Right cardiac atrium (tissue), 5 donors: ENCODE data around the gene RHOT2. TPM values are rescaled to one million over a fixed set of nuclear protein-coding genes. Genes with fewer than 3 reads are reported as not detected.
A peak's percentile ranks its signal among the peaks of the same experiment; 100 is the strongest.

Experiments
- ATAC-seq, 2 donors: fragments of 200-7000 bp; cut with Tn5 transposase; one replicate each; pipeline versions ENCODE4 v1.8.0 to v1.9.1; 2020; ENCODE audit warnings: moderate library complexity in 2 of 2, mild to moderate bottlenecking in 1 of 2
- DNase-seq, 3 donors: peaks; one replicate each; pipeline ENCODE4 v3.0.0-alpha.2; 2020
- H3K27ac ChIP-seq: one replicate; pipeline ENCODE4 v1.5.1; 2013; ENCODE audit warnings: mild to moderate bottlenecking, low read length, control low read depth, moderate library complexity
- H3K27me3 ChIP-seq: one replicate; pipeline ENCODE4 v1.6.1; 2013; ENCODE audit not compliant: control insufficient read depth, insufficient read depth
- H3K4me1 ChIP-seq: one replicate; pipeline ENCODE4 v1.6.1; 2013; ENCODE audit warnings: low read length; ENCODE audit not compliant: control insufficient read depth, insufficient read depth
- H3K4me3 ChIP-seq: one replicate; pipeline ENCODE4 v1.5.1; 2013; ENCODE audit warnings: low read length, control low read depth
- H3K9me3 ChIP-seq: one replicate; pipeline ENCODE4 v1.6.1; 2013; ENCODE audit warnings: low read length; ENCODE audit not compliant: control insufficient read depth
- WGBS: extraction: QIAGEN DNeasy Blood & Tissue Kit; methylation state at CpG from one replicate; pipeline ENCODE4 v1.1.7; 2013; 5-methylcytosine and 5-hydroxymethylcytosine counted together
- intact Hi-C, 4 donors: fragments of 100-400 bp; cut with DNase I; formaldehyde crosslinking; loops; one replicate each; pipeline versions ENCODE4 v1.11.0 to v1.14.0; 2022 to 2023
- polyA plus RNA-seq: library from polyadenylated mRNA; stranded (reverse); fragments of 200-250 nt; gene quantifications from one replicate; pipeline ENCODE4 v1.2.3, GENCODE V29; 2013
- total RNA-seq, 4 donors: library from RNA; stranded (reverse); fragmentation: NEBNext Ultra II Directional; extraction: Animal tissue kit (Norgen Biotek cat#: 25700); gene quantifications; one replicate each; pipeline ENCODE4 v1.2.1, GENCODE V29; 2021
- donor health status: healthy with polysubstance abuse.
- donor health status: DM: no; HTN: yes; CAD: no.
- donor health status: DM: no; HTN: no; CAD: no.
- donor health status: DM: no; HTN: yes; CAD: no; lungs with severe emphysema.
- donor health status: DM: yes; HTN: yes; CAD: no.

The RHOT2 gene
- total and polyA plus RNA-seq, 5 donors: 84.3 to 104 (median 92.1) TPM

DNA sequence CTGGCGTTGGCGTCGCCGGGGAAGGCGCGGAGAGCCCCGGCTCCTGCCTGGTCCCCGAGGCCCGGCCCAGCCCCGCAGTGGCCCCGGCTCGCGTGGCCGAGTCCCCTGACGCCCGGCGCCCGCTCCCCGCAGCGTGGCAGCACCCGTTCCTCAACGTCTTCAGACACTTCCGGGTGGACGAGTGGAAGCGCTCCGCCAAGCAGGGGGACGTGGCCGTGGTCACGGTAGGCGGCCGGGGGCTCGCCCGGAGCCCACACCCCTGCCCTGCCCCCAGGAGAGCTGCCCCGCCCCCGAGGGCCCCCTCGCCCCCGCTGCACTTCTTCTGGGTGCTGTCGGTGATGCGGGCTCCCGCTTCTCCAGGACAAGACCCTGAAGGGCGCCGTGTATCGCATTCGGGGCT lies 18.3 kb upstream of the RHOT2 start:
- ATAC-seq (no peak), DNase-seq (no peak)
- peaks cover 3% of the 10 kb centered on the region for H3K4me1 ChIP-seq
- H3K9me3 ChIP-seq: no peaks in the 10 kb centered on the region
- no peak overlapping the region for H3K27ac ChIP-seq
- intact Hi-C loops: no loop called here
- H3K4me3 ChIP-seq: peak overlapping the region; percentile 51
- no peaks in the 10 kb centered on the region for H3K27me3 ChIP-seq
- 3% methylated on average over 44 of the region's 44 CpGs for WGBS

GRCh38 chr16:651844-652243 lies 16.1 kb upstream of the RHOT2 start:
- Histone ChIP-seq H3K4me3 (no peak overlapping the region), H3K4me1 (peaks cover 3% of the 10 kb centered on the region), H3K27me3 (no peaks in the 10 kb centered on the region), H3K27ac (no peak overlapping the region), H3K9me3 (no peaks in the 10 kb centered on the region)
- intact Hi-C loops: no loop called here
- no peak for DNase-seq
- no peak for ATAC-seq
- 89% methylated on average over 22 of the region's 22 CpGs for WGBS

DNA sequence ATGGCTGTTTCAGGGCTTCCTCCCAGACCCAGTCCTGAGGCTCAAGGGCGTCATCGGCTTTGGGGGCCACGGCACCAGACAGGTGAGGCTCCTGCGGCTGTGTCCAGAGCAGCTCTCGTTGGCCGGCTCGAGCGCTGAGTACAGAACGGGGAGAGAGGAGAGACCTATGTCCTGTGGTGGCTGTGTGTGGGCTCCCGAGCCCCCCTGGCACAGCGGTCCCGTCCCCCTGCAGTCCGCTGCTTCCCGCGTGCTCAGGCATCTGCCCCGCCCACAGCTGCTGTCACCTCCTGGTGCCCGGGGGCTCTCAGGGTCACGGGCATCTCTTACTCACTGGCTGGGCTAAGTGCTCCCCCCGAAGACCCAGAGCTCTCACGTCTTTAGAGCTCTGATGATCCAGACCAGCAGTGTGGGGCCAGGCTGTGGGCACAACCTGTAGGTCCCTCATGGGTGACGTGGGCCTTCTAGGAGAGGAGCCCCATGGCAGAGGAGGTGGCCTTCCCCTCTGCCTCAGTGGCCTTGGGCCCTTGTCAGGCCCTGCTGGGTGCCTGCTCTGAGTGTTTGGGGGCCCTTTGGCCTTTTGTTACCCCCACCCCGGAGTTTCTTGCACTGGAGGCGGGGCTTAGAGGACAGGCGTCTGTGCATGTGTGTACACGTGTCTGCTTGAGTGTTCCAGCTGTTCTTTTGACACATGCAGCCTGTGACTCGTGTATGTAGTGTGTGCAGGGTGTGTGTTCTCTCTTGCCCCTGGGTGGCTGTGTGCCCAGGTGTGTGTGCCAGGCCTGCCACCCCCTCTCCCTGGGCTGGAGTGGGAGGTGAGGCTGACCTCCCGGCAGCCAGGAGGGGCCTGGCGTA lies 15.3 kb upstream of the RHOT2 start:
- Histone ChIP-seq H3K27me3 (no peaks in the 10 kb centered on the region), H3K27ac (no peak overlapping the region), H3K4me3 (no peak overlapping the region), H3K9me3 (no peaks in the 10 kb centered on the region), H3K4me1 (peaks cover 3% of the 10 kb centered on the region)
- DNase-seq (no peak), ATAC-seq (no peak)
- intact Hi-C loops: no loop called here
- 85% methylated on average over 28 of the region's 28 CpGs for WGBS

GRCh38 chr16:654034-654433 lies 13.9 kb upstream of the RHOT2 start:
- no peak for DNase-seq
- 91% methylated on average over 12 of the region's 12 CpGs for WGBS
- no peak overlapping the region for H3K4me3 ChIP-seq
- intact Hi-C loops: no loop called here
- ATAC-seq: no peak
- no peak overlapping the region for H3K27ac ChIP-seq
- H3K27me3 ChIP-seq: no peaks in the 10 kb centered on the region
- H3K9me3 ChIP-seq: no peaks in the 10 kb centered on the region
- no peaks in the 10 kb centered on the region for H3K4me1 ChIP-seq

DNA sequence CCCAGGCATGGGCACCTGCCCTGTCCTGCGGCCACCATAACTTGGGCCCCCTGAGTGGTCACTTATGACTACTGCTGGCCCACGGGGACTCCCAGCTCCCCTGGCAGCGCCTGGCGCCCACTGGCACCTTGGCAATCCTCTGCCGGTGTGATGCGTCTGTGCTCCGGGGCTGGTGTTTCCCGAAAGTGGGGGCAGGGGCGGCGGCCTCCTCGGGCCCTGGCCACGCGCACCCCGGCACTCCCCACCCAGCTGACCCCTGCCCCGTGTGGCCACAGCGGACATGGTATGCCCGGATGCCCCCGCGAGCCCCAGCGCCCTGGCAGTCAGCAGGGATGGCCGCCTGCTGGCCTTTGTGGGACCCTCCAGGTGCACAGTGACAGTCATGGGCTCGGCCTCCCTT lies 10.4 kb upstream of the RHOT2 start:
- Histone ChIP-seq H3K9me3 (no peaks in the 10 kb centered on the region), H3K4me3 (no peak overlapping the region), H3K27ac (no peak overlapping the region), H3K27me3 (no peaks in the 10 kb centered on the region), H3K4me1 (no peaks in the 10 kb centered on the region)
- 94% methylated on average over 22 of the region's 22 CpGs for WGBS
- ATAC-seq: no peak
- DNase-seq: no peak
- intact Hi-C loops: loop anchor here in 1 of 4 donors (5.0 kb wide), 1 partner anchor 75 kb away; no protein-coding TSS in a partner anchor

DNA sequence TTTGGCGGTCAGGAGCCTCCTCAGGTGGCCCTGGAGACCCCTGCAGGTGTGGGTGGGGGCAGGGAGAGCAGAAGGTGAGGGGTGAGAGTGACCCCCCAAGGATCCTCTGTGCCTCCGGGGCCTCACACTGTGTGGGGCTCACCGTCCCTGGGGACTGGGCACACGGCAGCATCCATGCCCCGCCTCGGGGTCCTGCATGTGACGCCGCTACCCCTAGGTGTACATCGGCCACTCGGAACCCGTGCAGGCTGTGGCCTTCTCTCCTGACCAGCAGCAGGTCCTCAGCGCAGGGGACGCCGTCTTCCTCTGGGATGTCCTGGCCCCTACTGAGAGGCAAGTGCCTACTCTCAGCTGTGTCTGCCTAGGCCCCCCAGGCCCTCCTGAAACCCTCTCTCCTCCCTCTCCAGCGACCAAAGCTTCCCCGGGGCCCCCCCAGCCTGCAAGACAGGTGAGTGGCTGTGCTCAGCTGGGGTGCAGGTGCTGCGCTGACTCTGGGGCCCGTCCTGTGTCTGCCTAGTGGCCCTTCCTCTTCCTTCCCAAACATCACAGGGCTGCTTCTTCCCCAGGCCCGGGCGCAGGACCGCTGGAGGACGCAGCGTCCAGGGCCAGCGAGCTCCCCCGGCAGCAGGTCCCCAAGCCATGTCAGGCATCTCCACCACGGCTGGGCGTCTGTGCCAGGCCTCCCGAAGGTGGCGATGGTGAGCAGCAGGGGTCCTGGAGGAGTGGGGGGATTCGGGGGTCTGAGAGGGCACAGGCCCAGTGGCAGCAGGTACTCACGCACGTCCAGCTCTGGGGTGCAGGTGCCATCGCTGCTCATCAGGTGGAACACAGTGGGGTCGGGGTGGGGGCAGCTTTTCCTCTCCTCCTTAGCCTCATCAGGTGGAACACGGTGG lies 9.0 kb upstream of the RHOT2 start:
- Histone ChIP-seq H3K27me3 (no peaks in the 10 kb centered on the region), H3K4me3 (no peak overlapping the region), H3K27ac (no peak overlapping the region), H3K9me3 (no peaks in the 10 kb centered on the region), H3K4me1 (no peaks in the 10 kb centered on the region)
- ATAC-seq (no peak), DNase-seq (no peak)
- WGBS: 91% methylated on average over 35 of the region's 35 CpGs
- intact Hi-C loops: loop anchor here in 1 of 4 donors (5.0 kb wide), 1 partner anchor 77 kb away; no protein-coding TSS in a partner anchor

DNA sequence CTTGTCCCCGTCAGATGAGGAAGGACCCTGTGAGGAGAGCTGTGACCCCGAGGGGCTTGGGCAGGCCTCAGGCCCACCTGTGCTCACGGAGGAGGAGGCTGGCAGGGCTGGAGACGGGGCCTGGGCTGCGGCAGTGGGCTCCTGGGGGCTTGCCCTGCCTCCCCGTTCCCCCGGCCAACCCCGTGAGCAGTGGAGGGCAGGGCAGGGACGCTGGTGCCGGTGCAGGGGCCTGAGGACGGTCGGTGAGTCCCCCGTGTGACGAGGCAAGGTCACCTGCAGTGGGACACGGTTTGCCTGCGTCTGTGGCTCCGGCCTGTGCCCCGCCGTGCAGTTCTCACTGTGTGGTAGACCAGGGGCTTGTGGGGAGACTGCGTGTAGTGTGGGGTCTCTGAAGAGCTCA lies 8.3 kb upstream of the RHOT2 start:
- Histone ChIP-seq H3K27ac (no peak overlapping the region), H3K9me3 (no peaks in the 10 kb centered on the region), H3K27me3 (no peaks in the 10 kb centered on the region), H3K4me3 (no peak overlapping the region), H3K4me1 (no peaks in the 10 kb centered on the region)
- intact Hi-C loops: loop anchor here (5.0 to 10.0 kb wide), 4 partner anchors 72 to 265 kb away; partner anchors contain the start of gene NME4 (in 1 of the 4)
- 87% methylated on average over 20 of the region's 20 CpGs for WGBS
- DNase-seq (no peak), ATAC-seq (peak in 1 of 2 donors; percentile 1)

DNA sequence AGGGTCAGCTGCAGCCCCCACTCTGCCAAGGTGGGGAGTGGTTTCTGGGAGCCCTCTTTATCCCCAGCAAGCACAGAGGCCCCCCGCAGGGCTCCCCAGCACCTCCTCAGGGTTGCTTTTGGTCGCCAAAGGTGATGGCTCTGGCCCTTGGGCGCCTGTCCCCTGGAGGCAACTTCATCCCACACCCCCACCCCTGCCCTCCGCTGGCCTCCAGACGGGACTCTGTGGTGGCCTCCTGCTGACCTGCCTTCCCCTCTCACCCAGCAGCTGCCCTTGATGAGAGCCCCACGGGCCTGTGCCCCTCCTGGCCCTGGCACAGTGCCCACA lies 7.8 kb upstream of the RHOT2 start:
- no peak for DNase-seq
- Histone ChIP-seq H3K9me3 (no peaks in the 10 kb centered on the region), H3K27me3 (no peaks in the 10 kb centered on the region), H3K27ac (peak overlapping the region; percentile 39), H3K4me1 (no peaks in the 10 kb centered on the region), H3K4me3 (no peak overlapping the region)
- 58% methylated on average over 6 of the region's 6 CpGs for WGBS
- intact Hi-C loops: loop anchor here in 3 of 4 donors (5.0 to 10.0 kb wide), 3 partner anchors 73 to 265 kb away; partner anchors contain the start of gene NME4 (in 1 of the 3)
- ATAC-seq: peak in 1 of 2 donors; percentile 4

DNA sequence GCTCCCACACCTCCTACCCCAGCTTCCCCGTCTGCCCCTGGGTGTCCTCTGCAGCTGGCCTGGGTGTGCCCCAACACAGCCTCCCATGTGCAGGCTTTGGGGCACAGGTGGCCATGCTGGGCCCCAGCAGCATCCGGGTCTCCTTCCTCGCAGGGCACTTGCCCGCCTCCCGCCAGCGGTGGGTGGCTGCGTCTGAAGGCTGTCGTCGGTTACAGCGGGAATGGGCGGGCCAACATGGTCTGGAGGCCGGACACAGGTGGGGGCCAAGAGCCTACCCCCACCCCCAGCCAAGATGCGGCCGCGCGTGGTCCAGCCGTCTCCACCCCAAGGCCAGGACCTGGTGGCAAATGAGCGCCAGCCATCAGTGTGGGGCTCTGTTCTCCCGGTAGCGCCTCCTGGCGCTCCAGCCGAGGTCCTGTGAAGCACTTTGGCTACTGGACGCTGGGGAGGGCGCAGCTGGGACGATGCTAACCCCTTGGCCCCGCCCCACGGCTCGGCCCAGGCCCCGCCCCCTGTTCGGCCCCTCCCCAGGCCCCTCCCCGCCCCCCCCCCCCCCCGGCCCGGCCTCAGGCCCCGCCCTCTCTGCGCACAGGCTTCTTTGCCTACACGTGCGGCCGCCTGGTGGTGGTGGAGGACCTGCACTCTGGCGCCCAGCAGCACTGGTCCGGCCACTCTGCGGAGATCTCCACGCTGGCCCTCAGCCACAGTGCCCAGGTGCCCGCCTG lies 7.3 kb upstream of the RHOT2 start:
- peak; percentile 88 to 96 (median 95) for DNase-seq
- Histone ChIP-seq H3K27ac (peak overlapping the region; percentile 39), H3K27me3 (no peaks in the 10 kb centered on the region), H3K4me3 (no peak overlapping the region), H3K4me1 (no peaks in the 10 kb centered on the region), H3K9me3 (no peaks in the 10 kb centered on the region)
- intact Hi-C loops: loop anchor here in 3 of 4 donors (5.0 to 10.0 kb wide), 3 partner anchors 73 to 266 kb away; partner anchors contain the start of gene NME4 (in 1 of the 3)
- 24% methylated on average over 40 of the region's 43 CpGs for WGBS
- ATAC-seq: peak; percentile 78 to 85

GRCh38 chr16:661184-661821 lies 6.6 kb upstream of the RHOT2 start:
- intact Hi-C loops: loop anchor here in 3 of 4 donors (5.0 to 10.0 kb wide), 3 partner anchors 74 to 267 kb away; partner anchors contain the start of gene NME4 (in 1 of the 3)

More at GRCh38 chr16:661184-661821, 6.6 kb upstream of the RHOT2 start:
- H3K27ac ChIP-seq: no peak overlapping the region
- no peaks in the 10 kb centered on the region for H3K4me1 ChIP-seq
- H3K4me3 ChIP-seq: no peak overlapping the region
- peak; percentile 2 to 4 for ATAC-seq
- no peaks in the 10 kb centered on the region for H3K27me3 ChIP-seq
- WGBS: 61% methylated on average over 35 of the region's 35 CpGs
- H3K9me3 ChIP-seq: no peaks in the 10 kb centered on the region
- no peak for DNase-seq
